Neutrophil (primary cell): Measurements from ENCODE around the gene NLGN4X.

ENCODE experiments used
- H3K27ac ChIP-seq: fragments of 200-600 bp; sonication (generic); 2 replicates; pipeline ENCODE4 v1.5.1; 2016; ENCODE audit warnings: mild to moderate bottlenecking, moderate library complexity
- H3K27me3 ChIP-seq: fragments of 200-600 bp; sonication (generic); 2 replicates; pipeline ENCODE4 v1.6.0; 2016; ENCODE audit warnings: mild to moderate bottlenecking
- H3K36me3 ChIP-seq: fragments of 200-600 bp; sonication (generic); 2 replicates; pipeline ENCODE4 v1.5.1; 2017
- H3K4me1 ChIP-seq, 2 experiments: fragments of 200-600 bp in 1 of 2; sonication (generic) in 1 of 2; 1 replicate in 1 of 2; 2 replicates in 1 of 2; pipeline versions ENCODE4 v1.5.1 to v1.6.1; 2013 to 2016; ENCODE audit warnings: low read depth in 1 of 2, low read length in 1 of 2, mild to moderate bottlenecking in 1 of 2, moderate library complexity in 1 of 2; ENCODE audit not compliant: control insufficient read depth in 1 of 2, insufficient read depth in 1 of 2
- H3K4me3 ChIP-seq, 2 experiments: fragments of 200-600 bp in 1 of 2; sonication (generic) in 1 of 2; 1 replicate in 1 of 2; 2 replicates in 1 of 2; pipeline ENCODE4 v1.5.1; 2013 to 2016; ENCODE audit warnings: low read depth in 1 of 2, low read length in 1 of 2, mild to moderate bottlenecking in 1 of 2, moderate library complexity in 1 of 2
- H3K9me3 ChIP-seq: fragments of 200-600 bp; sonication (generic); 2 replicates; pipeline ENCODE4 v1.5.1; 2016
- CTCF ChIP-seq: fragments of 200-600 bp; sonication (generic); IDR thresholded peaks from 2 replicates; pipeline ENCODE4 v1.5.1; 2016; ENCODE audit warnings: antibody characterized with exemption

The NLGN4X gene

GRCh38 chrX:5959286-5959685 lies 269.4 kb downstream of the NLGN4X start:
- no peak overlapping the region for H3K27ac ChIP-seq
- H3K4me3 ChIP-seq = no peak overlapping the region
- no peaks in the 10 kb centered on the region for H3K36me3 ChIP-seq
- H3K4me1 ChIP-seq = no peaks in the 10 kb centered on the region
- no peak for TF ChIP-seq CTCF
- H3K9me3 ChIP-seq = no peaks in the 10 kb centered on the region
- H3K27me3 ChIP-seq = no peaks in the 10 kb centered on the region

DNA sequence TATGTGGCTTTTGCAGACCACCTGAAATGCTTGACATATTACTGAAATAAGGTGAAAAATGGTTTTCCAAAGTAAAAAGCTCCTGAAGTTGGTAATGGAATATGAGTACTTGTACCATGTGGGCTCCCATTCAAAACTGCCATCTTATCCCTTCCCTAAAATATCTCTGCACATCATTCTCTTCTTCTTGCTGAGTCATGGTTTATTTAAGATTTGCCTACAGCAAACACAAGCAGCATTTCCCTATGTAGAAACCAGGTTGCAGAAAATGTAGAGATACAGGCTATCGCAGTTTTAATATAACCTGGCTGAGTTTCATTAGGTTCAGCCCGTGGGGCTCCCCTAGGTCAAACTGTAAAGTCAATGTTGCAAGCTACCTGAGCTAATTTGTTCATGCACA lies 270.1 kb downstream of the NLGN4X start:
- Histone ChIP-seq H3K4me1 (no peaks in the 10 kb centered on the region), H3K4me3 (no peak overlapping the region), H3K27ac (no peak overlapping the region), H3K9me3 (no peaks in the 10 kb centered on the region), H3K27me3 (no peaks in the 10 kb centered on the region), H3K36me3 (no peaks in the 10 kb centered on the region)
- TF ChIP-seq CTCF = no peak

DNA sequence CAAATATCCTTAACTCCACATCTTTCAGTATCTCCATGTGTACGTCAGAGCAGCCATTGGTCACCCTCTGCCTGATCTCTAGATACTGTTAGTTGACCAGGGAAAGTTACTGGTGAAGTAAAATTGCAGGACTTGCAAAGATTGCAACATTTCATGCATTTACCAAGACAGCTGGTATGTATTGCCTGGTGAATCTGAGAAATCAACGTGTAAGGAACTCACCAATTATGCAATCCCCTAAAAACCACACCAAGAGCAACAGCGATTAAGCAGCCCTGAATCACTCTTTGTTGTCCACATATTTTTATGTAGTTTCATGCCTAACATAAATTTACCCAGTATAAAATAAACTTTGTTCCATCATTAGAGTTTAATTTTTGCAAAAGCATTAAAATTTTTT lies 271.2 kb downstream of the NLGN4X start:
- Histone ChIP-seq H3K9me3 (no peaks in the 10 kb centered on the region), H3K27me3 (no peaks in the 10 kb centered on the region), H3K4me1 (no peaks in the 10 kb centered on the region), H3K4me3 (no peak overlapping the region), H3K27ac (no peak overlapping the region), H3K36me3 (no peaks in the 10 kb centered on the region)
- TF ChIP-seq CTCF = no peak

GRCh38 chrX:5936438-5936837 lies 292.2 kb downstream of the NLGN4X start:
- no peaks in the 10 kb centered on the region for H3K36me3 ChIP-seq
- no peak for TF ChIP-seq CTCF
- no peak overlapping the region for H3K27ac ChIP-seq

DNA sequence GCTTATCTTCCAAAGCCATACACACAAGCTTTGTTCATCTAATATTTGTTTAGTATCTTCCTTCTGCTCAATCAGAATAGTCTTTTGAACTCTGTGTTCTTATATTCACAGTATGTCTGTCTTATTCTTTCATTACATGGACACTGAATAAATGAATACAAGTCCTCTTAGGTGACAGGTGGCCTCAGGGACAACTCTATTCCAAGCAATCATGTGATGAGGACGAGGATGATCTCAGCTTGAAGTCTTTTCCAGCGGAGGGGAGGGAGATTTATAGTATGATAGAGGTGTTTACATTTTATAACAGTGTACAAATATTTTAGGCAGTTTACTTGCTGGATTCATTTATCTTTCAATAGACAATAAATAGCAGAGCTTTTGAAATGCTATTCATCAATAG lies 300.4 kb downstream of the NLGN4X start:
- H3K36me3 ChIP-seq = no peaks in the 10 kb centered on the region
- no peak for TF ChIP-seq CTCF
- no peak overlapping the region for H3K4me3 ChIP-seq
- H3K27ac ChIP-seq = no peak overlapping the region
- no peaks in the 10 kb centered on the region for H3K27me3 ChIP-seq
- no peaks in the 10 kb centered on the region for H3K9me3 ChIP-seq
- H3K4me1 ChIP-seq = no peaks in the 10 kb centered on the region

More at GRCh38 chrX:5936438-5936837, 292.2 kb downstream of the NLGN4X start:
- Histone ChIP-seq H3K9me3 (no peaks in the 10 kb centered on the region), H3K4me3 (no peak overlapping the region), H3K27me3 (no peaks in the 10 kb centered on the region), H3K4me1 (no peaks in the 10 kb centered on the region)

DNA sequence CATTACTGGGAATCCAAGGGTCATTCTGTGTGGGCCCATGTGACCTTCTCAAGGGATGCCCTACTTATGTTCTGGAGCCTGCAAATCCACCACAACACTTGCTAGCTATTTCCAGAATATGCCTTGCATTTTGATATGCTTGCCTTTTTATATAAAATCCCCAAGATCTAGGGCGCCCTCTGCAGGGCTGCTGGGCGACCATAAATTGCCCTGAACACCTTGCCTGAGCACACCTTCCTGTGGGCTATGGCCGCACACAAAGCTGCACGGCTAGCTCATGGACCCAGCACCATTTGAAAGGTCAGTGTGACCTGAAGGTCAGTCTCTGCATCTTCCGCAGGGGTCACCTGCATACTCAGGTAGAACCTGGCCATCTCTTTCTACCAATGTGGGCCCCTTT lies 311.7 kb downstream of the NLGN4X start:
- H3K27ac ChIP-seq = no peak overlapping the region
- no peaks in the 10 kb centered on the region for H3K36me3 ChIP-seq
- H3K4me1 ChIP-seq = no peaks in the 10 kb centered on the region
- no peak overlapping the region for H3K4me3 ChIP-seq
- no peak for TF ChIP-seq CTCF
- no peaks in the 10 kb centered on the region for H3K9me3 ChIP-seq
- no peaks in the 10 kb centered on the region for H3K27me3 ChIP-seq
